ENCODE results near the gene MED27. TPM values are rescaled to one million over a fixed set of nuclear protein-coding genes. Genes with fewer than 3 reads are reported as not detected.

MED27 gene
- total and polyA plus RNA-seq, 7 experiments from 2014 or later = 11.5 to 44.2 (median 25.7) TPM

- POLR2A ChIA-PET = no interaction called here
Measured at GRCh38 chr9:131987232-131987631, 92.4 kb downstream of the MED27 start.

DNA sequence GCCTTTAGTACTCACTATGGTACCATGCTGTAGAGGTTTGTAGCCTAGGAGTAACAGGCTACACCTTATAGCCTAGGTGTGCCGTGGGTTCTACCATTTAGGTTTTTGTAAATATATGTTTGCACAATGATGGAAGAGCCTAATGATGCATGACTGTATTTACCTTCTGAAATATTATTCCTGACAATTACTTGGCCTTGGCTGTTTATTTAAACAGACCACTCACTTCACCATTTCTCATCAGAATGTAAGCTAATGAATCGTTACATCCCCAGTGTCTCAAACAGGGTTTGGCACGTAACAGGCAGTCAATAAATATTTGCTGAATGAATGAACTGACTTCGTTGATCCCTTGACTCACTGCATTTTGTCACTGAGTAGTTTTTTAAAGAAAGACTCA lies 93.1 kb downstream of the MED27 start:
- H3K27ac Mint-ChIP-seq = no peak overlapping the region
- POLR2A ChIA-PET = no interaction called here
- no peaks in the 10 kb centered on the region for H3K9me3 ChIP-seq (ENCODE audit: control insufficient read depth in 2 of 3, low read length in 3 of 3)

More at GRCh38 chr9:131987232-131987631, 92.4 kb downstream of the MED27 start:
- ATAC-seq = no peak
- no peaks in the 10 kb centered on the region for H3K9me3 Mint-ChIP-seq
- CTCF ChIA-PET = no interaction called here
- Histone ChIP-seq H3K27ac (ENCODE audit: low read depth, low read length) (no peak overlapping the region), H3K4me3 (ENCODE audit: low read length) (no peak overlapping the region), H3K36me3 (ENCODE audit: control insufficient read depth in 2 of 3, insufficient read depth in 3 of 3, low read length in 3 of 3) (no peaks in the 10 kb centered on the region), H3K27me3 (ENCODE audit: control insufficient read depth in 2 of 2, insufficient read depth in 2 of 2, low read length in 2 of 2) (no peaks in the 10 kb centered on the region), H3K9me3 (ENCODE audit: control insufficient read depth in 2 of 3, low read length in 3 of 3) (no peaks in the 10 kb centered on the region), H3K4me1 (ENCODE audit: control insufficient read depth in 2 of 2, insufficient read depth in 2 of 2, low read length in 2 of 2) (no peaks in the 10 kb centered on the region)
- peaks cover 0 to 18% (median 4%) of the 10 kb centered on the region in 5 donors for H3K36me3 Mint-ChIP-seq
- no peak overlapping the region for H3K4me3 Mint-ChIP-seq
- no peak overlapping the region for H3K27ac Mint-ChIP-seq
- no peaks in the 10 kb centered on the region for H3K27me3 Mint-ChIP-seq
- no peak for DNase-seq
- H3K4me1 Mint-ChIP-seq = peaks cover 0 to 7% (median 0%) of the 10 kb centered on the region in 7 donors
- intact Hi-C loops (cut with micrococcal nuclease) = no loop called here

GRCh38 chr9:131986089-131986488 lies 93.6 kb downstream of the MED27 start:
- POLR2A ChIA-PET = no interaction called here
- Histone ChIP-seq H3K9me3 (ENCODE audit: control insufficient read depth in 2 of 3, low read length in 3 of 3) (no peaks in the 10 kb centered on the region), H3K4me1 (ENCODE audit: control insufficient read depth in 2 of 2, insufficient read depth in 2 of 2, low read length in 2 of 2) (no peaks in the 10 kb centered on the region), H3K36me3 (ENCODE audit: control insufficient read depth in 2 of 3, insufficient read depth in 3 of 3, low read length in 3 of 3) (no peaks in the 10 kb centered on the region), H3K27me3 (ENCODE audit: control insufficient read depth in 2 of 2, insufficient read depth in 2 of 2, low read length in 2 of 2) (no peaks in the 10 kb centered on the region), H3K27ac (ENCODE audit: low read depth, low read length) (no peak overlapping the region), H3K4me3 (ENCODE audit: low read length) (no peak overlapping the region)
- H3K9me3 Mint-ChIP-seq = no peaks in the 10 kb centered on the region
- H3K36me3 Mint-ChIP-seq = peaks cover 0 to 21% (median 4%) of the 10 kb centered on the region in 5 donors
- no peak for DNase-seq
- no peaks in the 10 kb centered on the region for H3K27me3 Mint-ChIP-seq
- H3K4me3 Mint-ChIP-seq = no peak overlapping the region
- intact Hi-C loops (cut with micrococcal nuclease) = no loop called here
- no peak overlapping the region for H3K27ac Mint-ChIP-seq
- ATAC-seq = no peak
- peaks cover 0 to 11% (median 0%) of the 10 kb centered on the region in 7 donors for H3K4me1 Mint-ChIP-seq
- CTCF ChIA-PET = no interaction called here

More for the DNA sequence above, 93.1 kb downstream of the MED27 start:
- Histone ChIP-seq H3K4me1 (ENCODE audit: control insufficient read depth in 2 of 2, insufficient read depth in 2 of 2, low read length in 2 of 2) (no peaks in the 10 kb centered on the region), H3K27me3 (ENCODE audit: control insufficient read depth in 2 of 2, insufficient read depth in 2 of 2, low read length in 2 of 2) (no peaks in the 10 kb centered on the region), H3K27ac (ENCODE audit: low read depth, low read length) (no peak overlapping the region), H3K4me3 (ENCODE audit: low read length) (no peak overlapping the region), H3K36me3 (ENCODE audit: control insufficient read depth in 2 of 3, insufficient read depth in 3 of 3, low read length in 3 of 3) (no peaks in the 10 kb centered on the region)
- Mint-ChIP-seq H3K27me3 (no peaks in the 10 kb centered on the region), H3K4me3 (no peak overlapping the region), H3K9me3 (no peaks in the 10 kb centered on the region), H3K36me3 (peaks cover 0 to 21% (median 4%) of the 10 kb centered on the region in 5 donors), H3K4me1 (peaks cover 0 to 7% (median 0%) of the 10 kb centered on the region in 7 donors)
- no peak for DNase-seq
- ATAC-seq = no peak
- intact Hi-C loops (cut with micrococcal nuclease) = no loop called here
- CTCF ChIA-PET = no interaction called here

DNA sequence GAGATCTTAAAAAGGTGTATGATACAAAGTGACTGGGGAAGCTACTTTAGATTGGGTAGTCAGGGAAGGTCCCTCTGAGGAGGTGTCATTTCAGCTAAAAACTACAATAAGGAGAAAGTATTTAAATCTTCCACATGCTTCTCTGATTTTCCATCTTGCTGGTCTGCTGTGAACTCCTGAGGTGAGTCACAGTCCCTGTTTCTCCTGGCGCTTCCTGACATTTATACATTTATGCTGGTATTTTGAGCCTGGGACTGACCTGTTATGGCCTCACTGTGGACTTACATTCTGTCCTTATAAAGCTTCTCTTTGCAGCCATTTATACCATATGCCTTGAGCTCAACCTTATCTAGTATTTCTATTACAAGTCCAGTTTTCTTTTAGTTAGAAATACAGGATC lies 95.1 kb downstream of the MED27 start:
- DNase-seq (no peak), ATAC-seq (no peak)
- no peak overlapping the region for H3K4me3 ChIP-seq (ENCODE audit: low read length)
- Mint-ChIP-seq H3K4me1 (peaks cover 0 to 12% (median 0%) of the 10 kb centered on the region in 7 donors), H3K9me3 (no peaks in the 10 kb centered on the region), H3K4me3 (no peak overlapping the region), H3K27me3 (no peaks in the 10 kb centered on the region), H3K36me3 (peaks cover 0 to 18% (median 4%) of the 10 kb centered on the region in 5 donors), H3K27ac (no peak overlapping the region)
- ChIA-PET CTCF (interaction anchor here (0.6 kb wide), 1 partner anchor 1230 kb away, joined by 4 read pairs; no protein-coding TSS in a partner anchor), POLR2A (no interaction called here)
- no peaks in the 10 kb centered on the region for H3K36me3 ChIP-seq (ENCODE audit: control insufficient read depth in 2 of 3, insufficient read depth in 3 of 3, low read length in 3 of 3)
- H3K27me3 ChIP-seq (ENCODE audit: control insufficient read depth in 2 of 2, insufficient read depth in 2 of 2, low read length in 2 of 2) = no peaks in the 10 kb centered on the region
- H3K9me3 ChIP-seq (ENCODE audit: control insufficient read depth in 2 of 3, low read length in 3 of 3) = no peaks in the 10 kb centered on the region
- H3K27ac ChIP-seq (ENCODE audit: low read depth, low read length) = no peak overlapping the region
- H3K4me1 ChIP-seq (ENCODE audit: control insufficient read depth in 2 of 2, insufficient read depth in 2 of 2, low read length in 2 of 2) = no peaks in the 10 kb centered on the region
- intact Hi-C loops (cut with micrococcal nuclease) = no loop called here

DNA sequence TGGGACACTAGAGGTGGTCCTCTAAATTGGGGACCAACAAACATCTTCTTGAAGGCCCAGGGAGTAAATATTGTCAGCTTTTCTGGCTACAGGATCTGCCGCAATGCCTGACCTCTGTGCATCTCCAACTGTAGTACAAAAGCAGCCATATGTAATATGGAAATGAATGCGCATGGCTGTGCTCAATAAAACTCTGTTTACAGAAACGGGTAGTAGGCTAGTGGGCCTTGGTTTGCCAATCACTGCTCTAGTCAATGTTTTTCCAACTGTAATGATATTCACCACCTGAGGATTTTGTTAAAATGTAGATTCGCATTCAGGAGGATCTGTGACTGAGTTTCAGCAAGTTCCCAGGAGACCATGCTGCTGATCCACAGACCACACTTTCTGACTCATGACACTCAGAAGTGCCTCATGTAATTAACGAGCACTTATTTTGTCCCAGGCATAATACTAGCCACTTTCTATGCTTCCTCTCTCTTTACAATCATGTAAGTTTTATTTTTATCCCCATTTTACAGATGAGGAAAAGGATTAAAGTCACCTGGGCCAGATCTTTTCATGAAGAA lies 96.9 kb downstream of the MED27 start:
- Mint-ChIP-seq H3K36me3 (peaks cover 0 to 31% (median 7%) of the 10 kb centered on the region in 5 donors), H3K27me3 (no peaks in the 10 kb centered on the region), H3K27ac (no peak overlapping the region), H3K4me3 (no peak overlapping the region), H3K4me1 (peaks cover 0 to 15% (median 0%) of the 10 kb centered on the region in 7 donors), H3K9me3 (no peaks in the 10 kb centered on the region)
- no peak overlapping the region for H3K4me3 ChIP-seq (ENCODE audit: low read length)
- CTCF ChIA-PET = no interaction called here
- no peaks in the 10 kb centered on the region for H3K4me1 ChIP-seq (ENCODE audit: control insufficient read depth in 2 of 2, insufficient read depth in 2 of 2, low read length in 2 of 2)
- H3K27me3 ChIP-seq (ENCODE audit: control insufficient read depth in 2 of 2, insufficient read depth in 2 of 2, low read length in 2 of 2) = no peaks in the 10 kb centered on the region
- no peak overlapping the region for H3K27ac ChIP-seq (ENCODE audit: low read depth, low read length)
- DNase-seq (no peak), ATAC-seq (no peak)
- POLR2A ChIA-PET = no interaction called here
- intact Hi-C loops (cut with micrococcal nuclease) = no loop called here
- no peaks in the 10 kb centered on the region for H3K9me3 ChIP-seq (ENCODE audit: control insufficient read depth in 2 of 3, low read length in 3 of 3)
- no peaks in the 10 kb centered on the region for H3K36me3 ChIP-seq (ENCODE audit: control insufficient read depth in 2 of 3, insufficient read depth in 3 of 3, low read length in 3 of 3)

- no peak for ATAC-seq
- peaks cover 0 to 21% (median 0%) of the 10 kb centered on the region in 7 donors for H3K4me1 Mint-ChIP-seq
- H3K36me3 Mint-ChIP-seq = peaks cover 0 to 32% (median 8%) of the 10 kb centered on the region in 5 donors
- ChIA-PET POLR2A (no interaction called here), CTCF (no interaction called here)
- Histone ChIP-seq H3K4me1 (ENCODE audit: control insufficient read depth in 2 of 2, insufficient read depth in 2 of 2, low read length in 2 of 2) (no peaks in the 10 kb centered on the region), H3K27ac (ENCODE audit: low read depth, low read length) (no peak overlapping the region), H3K9me3 (ENCODE audit: control insufficient read depth in 2 of 3, low read length in 3 of 3) (no peaks in the 10 kb centered on the region), H3K36me3 (ENCODE audit: control insufficient read depth in 2 of 3, insufficient read depth in 3 of 3, low read length in 3 of 3) (no peaks in the 10 kb centered on the region), H3K27me3 (ENCODE audit: control insufficient read depth in 2 of 2, insufficient read depth in 2 of 2, low read length in 2 of 2) (no peaks in the 10 kb centered on the region), H3K4me3 (ENCODE audit: low read length) (no peak overlapping the region)
- DNase-seq = no peak
- no peaks in the 10 kb centered on the region for H3K27me3 Mint-ChIP-seq
- no peaks in the 10 kb centered on the region for H3K9me3 Mint-ChIP-seq
- H3K4me3 Mint-ChIP-seq = no peak overlapping the region
- H3K27ac Mint-ChIP-seq = no peak overlapping the region
- intact Hi-C loops (cut with micrococcal nuclease) = no loop called here
Measured at GRCh38 chr9:131982102-131982501, 97.6 kb downstream of the MED27 start.

- ChIA-PET POLR2A (no interaction called here), CTCF (no interaction called here)
- Histone ChIP-seq H3K27me3 (ENCODE audit: control insufficient read depth in 2 of 2, insufficient read depth in 2 of 2, low read length in 2 of 2) (no peaks in the 10 kb centered on the region), H3K4me3 (ENCODE audit: low read length) (no peak overlapping the region), H3K36me3 (ENCODE audit: control insufficient read depth in 2 of 3, insufficient read depth in 3 of 3, low read length in 3 of 3) (no peaks in the 10 kb centered on the region), H3K9me3 (ENCODE audit: control insufficient read depth in 2 of 3, low read length in 3 of 3) (no peaks in the 10 kb centered on the region), H3K4me1 (ENCODE audit: control insufficient read depth in 2 of 2, insufficient read depth in 2 of 2, low read length in 2 of 2) (no peaks in the 10 kb centered on the region), H3K27ac (ENCODE audit: low read depth, low read length) (no peak overlapping the region)
- DNase-seq (no peak), ATAC-seq (no peak)
- intact Hi-C loops (cut with micrococcal nuclease) = no loop called here
- Mint-ChIP-seq H3K27me3 (no peaks in the 10 kb centered on the region), H3K36me3 (peaks cover 0 to 32% (median 12%) of the 10 kb centered on the region in 5 donors), H3K4me1 (peaks cover 0 to 21% (median 0%) of the 10 kb centered on the region in 7 donors), H3K4me3 (no peak overlapping the region), H3K27ac (no peak overlapping the region), H3K9me3 (no peaks in the 10 kb centered on the region)
Measured at GRCh38 chr9:131981116-131981776, 98.4 kb downstream of the MED27 start.

All from naive thymus-derived CD4-positive, alpha-beta T cell (primary cell).